Measurements from ENCODE around the gene MED13L.
A peak's percentile ranks its signal among the peaks of the same experiment; 100 is the strongest.

The MED13L gene

GRCh38 chr12:116215023-116215422 is 62.5 kb downstream of the MED13L start:
- no peak for DNase-seq (ENCODE audit: low read depth in 2 of 3, low spot score in 2 of 3)

GRCh38 chr12:116213885-116214527 is 63.5 kb downstream of the MED13L start:
- no peak for DNase-seq (ENCODE audit: low read depth in 2 of 3, low spot score in 2 of 3)

GRCh38 chr12:116213014-116213413 is 64.5 kb downstream of the MED13L start:
- DNase-seq (ENCODE audit: low read depth in 2 of 3, low spot score in 2 of 3): no peak

- DNase-seq (ENCODE audit: low read depth in 2 of 3, low spot score in 2 of 3): no peak
These were observed 66.7 kb downstream of the MED13L start for GRCh38 chr12:116210762-116211161.

GRCh38 chr12:116210131-116210530 is 67.4 kb downstream of the MED13L start:
- DNase-seq (ENCODE audit: low read depth in 2 of 3, low spot score in 2 of 3): no peak

- DNase-seq (ENCODE audit: low read depth in 2 of 3, low spot score in 2 of 3): no peak
These were observed 68.0 kb downstream of the MED13L start for GRCh38 chr12:116209503-116209902.

- DNase-seq (ENCODE audit: low read depth in 2 of 3, low spot score in 2 of 3): no peak
These were observed 70.2 kb downstream of the MED13L start for GRCh38 chr12:116207274-116207673.

GRCh38 chr12:116206828-116207227 is 70.7 kb downstream of the MED13L start:
- DNase-seq (ENCODE audit: low read depth in 2 of 3, low spot score in 2 of 3): no peak

GRCh38 chr12:116204785-116205184 is 72.7 kb downstream of the MED13L start:
- no peak for DNase-seq (ENCODE audit: low read depth in 2 of 3, low spot score in 2 of 3)

- no peak for DNase-seq (ENCODE audit: low read depth in 2 of 3, low spot score in 2 of 3)
These were observed 73.3 kb downstream of the MED13L start for GRCh38 chr12:116204169-116204568.

- DNase-seq (ENCODE audit: low read depth in 2 of 3, low spot score in 2 of 3): no peak
These were observed 74.6 kb downstream of the MED13L start for GRCh38 chr12:116202940-116203339.

GRCh38 chr12:116202433-116202832 is 75.1 kb downstream of the MED13L start:
- no peak for DNase-seq (ENCODE audit: low read depth in 2 of 3, low spot score in 2 of 3)

GRCh38 chr12:116201908-116202307 is 75.6 kb downstream of the MED13L start:
- DNase-seq (ENCODE audit: low read depth in 2 of 3, low spot score in 2 of 3): no peak

- no peak for DNase-seq (ENCODE audit: low read depth in 2 of 3, low spot score in 2 of 3)
These were observed 76.1 kb downstream of the MED13L start for GRCh38 chr12:116201359-116201758.

GRCh38 chr12:116200812-116201211 is 76.7 kb downstream of the MED13L start:
- no peak for DNase-seq (ENCODE audit: low read depth in 2 of 3, low spot score in 2 of 3)

GRCh38 chr12:116199160-116199706 is 78.3 kb downstream of the MED13L start:
- no peak for DNase-seq (ENCODE audit: low read depth in 2 of 3, low spot score in 2 of 3)

GRCh38 chr12:116196752-116197718 is 80.5 kb downstream of the MED13L start:
- DNase-seq (ENCODE audit: low read depth in 2 of 3, low spot score in 2 of 3): no peak

- no peak for DNase-seq (ENCODE audit: low read depth in 2 of 3, low spot score in 2 of 3)
These were observed 81.3 kb downstream of the MED13L start for GRCh38 chr12:116196226-116196625.

GRCh38 chr12:116194935-116195431 is 82.5 kb downstream of the MED13L start:
- DNase-seq (ENCODE audit: low read depth in 2 of 3, low spot score in 2 of 3): peak in 1 of 3 experiments; percentile 25

GRCh38 chr12:116189692-116190091 is 87.8 kb downstream of the MED13L start:
- DNase-seq (ENCODE audit: low read depth in 2 of 3, low spot score in 2 of 3): no peak

GRCh38 chr12:116188581-116188980 is 88.9 kb downstream of the MED13L start:
- no peak for DNase-seq (ENCODE audit: low read depth in 2 of 3, low spot score in 2 of 3)

GRCh38 chr12:116187151-116187511 is 90.4 kb downstream of the MED13L start:
- DNase-seq (ENCODE audit: low read depth in 2 of 3, low spot score in 2 of 3): no peak
